ENCODE data around the gene PLEKHA5. TPM values are rescaled to one million over a fixed set of nuclear protein-coding genes. Genes with fewer than 3 reads are reported as not detected.

Gene PLEKHA5
- total RNA-seq, 2 donors from 2014 or later: 24.4 to 41.7 TPM

DNA sequence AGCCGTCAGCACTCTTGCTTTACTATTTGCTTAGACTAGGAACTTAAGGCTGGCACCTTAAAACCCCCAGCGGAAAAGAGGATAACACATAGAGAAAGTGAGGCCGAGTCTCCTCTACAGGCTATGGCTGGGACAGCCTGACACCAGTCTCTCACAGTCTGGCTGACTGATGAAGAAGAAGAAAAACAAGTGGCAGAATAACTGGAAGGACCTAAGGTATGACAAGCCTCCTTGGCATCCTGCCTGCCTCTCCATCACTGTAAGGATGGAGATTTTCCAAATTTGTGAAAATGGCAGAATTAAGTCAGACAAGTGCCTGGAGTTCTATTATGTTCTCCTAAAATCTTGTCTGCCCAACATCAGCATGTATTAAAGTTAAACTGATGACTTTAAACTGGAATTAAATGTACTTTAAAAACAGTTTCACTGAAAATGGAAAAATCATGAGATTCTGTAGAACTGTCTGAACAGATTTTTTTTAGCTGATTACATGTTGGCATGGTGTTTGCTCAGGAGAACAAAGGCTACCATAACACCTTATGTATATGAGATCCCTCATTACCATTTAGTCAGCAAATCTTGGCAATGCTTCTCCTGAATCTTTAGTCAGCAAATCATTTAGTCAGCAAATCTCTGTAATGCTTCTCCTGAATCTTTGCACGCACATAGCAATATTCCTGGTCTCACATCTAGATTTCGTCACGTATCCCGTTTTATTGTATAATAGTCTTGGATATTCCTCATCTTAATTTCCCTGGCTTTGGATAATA lies 169.5 kb downstream of the PLEKHA5 start:
- H3K4me1 ChIP-seq (replicated peaks): no peaks in the 10 kb centered on the region
- no peak for TF ChIP-seq POLR2A (IDR thresholded peaks at IDR 0.05)
- no peak for TF ChIP-seq POLR2AphosphoS5 (IDR thresholded peaks at IDR 0.05)
- TF ChIP-seq, protein P1, sequence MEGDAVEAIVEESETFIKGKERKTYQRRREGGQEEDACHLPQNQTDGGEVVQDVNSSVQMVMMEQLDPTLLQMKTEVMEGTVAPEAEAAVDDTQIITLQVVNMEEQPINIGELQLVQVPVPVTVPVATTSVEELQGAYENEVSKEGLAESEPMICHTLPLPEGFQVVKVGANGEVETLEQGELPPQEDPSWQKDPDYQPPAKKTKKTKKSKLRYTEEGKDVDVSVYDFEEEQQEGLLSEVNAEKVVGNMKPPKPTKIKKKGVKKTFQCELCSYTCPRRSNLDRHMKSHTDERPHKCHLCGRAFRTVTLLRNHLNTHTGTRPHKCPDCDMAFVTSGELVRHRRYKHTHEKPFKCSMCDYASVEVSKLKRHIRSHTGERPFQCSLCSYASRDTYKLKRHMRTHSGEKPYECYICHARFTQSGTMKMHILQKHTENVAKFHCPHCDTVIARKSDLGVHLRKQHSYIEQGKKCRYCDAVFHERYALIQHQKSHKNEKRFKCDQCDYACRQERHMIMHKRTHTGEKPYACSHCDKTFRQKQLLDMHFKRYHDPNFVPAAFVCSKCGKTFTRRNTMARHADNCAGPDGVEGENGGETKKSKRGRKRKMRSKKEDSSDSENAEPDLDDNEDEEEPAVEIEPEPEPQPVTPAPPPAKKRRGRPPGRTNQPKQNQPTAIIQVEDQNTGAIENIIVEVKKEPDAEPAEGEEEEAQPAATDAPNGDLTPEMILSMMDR (IDR thresholded peaks at IDR 0.05): no peak
- intact Hi-C loops (cut with DNase I): no loop called here
- no peaks in the 10 kb centered on the region for H3K36me3 ChIP-seq
- DNase-seq (ENCODE audit: low spot score): no peak
- H3K27me3 ChIP-seq (replicated peaks; ENCODE audit: insufficient read depth): no peaks in the 10 kb centered on the region
- no peak overlapping the region for H3K27ac ChIP-seq
- WGBS: 85% methylated on average over 7 of the region's 7 CpGs
- no peaks in the 10 kb centered on the region for H3K9me3 ChIP-seq
- no peak overlapping the region for H3K4me3 ChIP-seq

DNA sequence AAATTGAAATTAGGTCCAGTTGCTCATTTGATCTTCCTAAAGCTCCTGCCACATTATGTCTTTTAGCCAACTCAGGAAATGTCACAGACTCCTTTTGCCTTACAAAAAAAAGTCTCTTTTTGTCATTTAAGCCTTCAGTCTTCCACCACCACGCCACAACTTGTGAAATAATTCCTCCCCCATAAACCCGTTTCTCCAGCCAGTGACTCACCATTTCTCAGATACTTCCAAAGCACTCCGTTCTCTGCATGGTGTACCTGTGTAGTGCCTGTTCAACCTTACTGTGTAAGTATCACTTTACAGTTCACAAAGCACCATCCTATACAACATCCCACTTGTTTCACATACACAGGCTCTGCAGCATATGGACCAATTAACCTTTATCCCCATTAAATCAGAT lies 170.2 kb downstream of the PLEKHA5 start:
- Histone ChIP-seq H3K4me3 (no peak overlapping the region), H3K36me3 (no peaks in the 10 kb centered on the region), H3K27me3 (replicated peaks; ENCODE audit: insufficient read depth) (no peaks in the 10 kb centered on the region), H3K4me1 (replicated peaks) (no peaks in the 10 kb centered on the region), H3K27ac (no peak overlapping the region), H3K9me3 (no peaks in the 10 kb centered on the region)
- 31% methylated on average over 3 of the region's 3 CpGs for WGBS
- no peak for TF ChIP-seq POLR2A (IDR thresholded peaks at IDR 0.05)
- TF ChIP-seq POLR2AphosphoS5 (IDR thresholded peaks at IDR 0.05): peak; percentile 55
- TF ChIP-seq, protein P1 (IDR thresholded peaks at IDR 0.05): no peak
- intact Hi-C loops (cut with DNase I): no loop called here
- DNase-seq (ENCODE audit: low spot score): no peak

DNA sequence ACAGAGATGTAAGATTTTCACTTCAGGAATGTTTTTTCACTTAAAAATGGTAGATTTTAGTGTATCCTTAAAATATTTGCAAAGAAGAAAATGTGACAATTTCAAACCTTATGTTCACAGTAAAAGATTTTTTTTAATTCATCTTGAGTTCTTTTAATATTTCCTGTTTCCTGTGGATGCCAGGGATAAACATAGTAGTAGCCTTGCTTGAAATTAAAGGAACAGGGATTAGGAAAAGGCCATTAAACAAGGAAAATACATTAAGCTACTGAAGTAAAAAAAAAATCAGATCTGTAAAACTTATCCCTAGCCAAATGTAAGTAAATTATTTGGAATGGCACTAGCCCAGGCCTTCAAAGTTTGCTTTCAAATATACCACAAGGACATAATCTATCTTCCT lies 171.7 kb downstream of the PLEKHA5 start:
- Histone ChIP-seq H3K4me3 (no peak overlapping the region), H3K9me3 (no peaks in the 10 kb centered on the region), H3K27ac (no peak overlapping the region), H3K4me1 (replicated peaks) (no peaks in the 10 kb centered on the region), H3K36me3 (no peaks in the 10 kb centered on the region), H3K27me3 (replicated peaks; ENCODE audit: insufficient read depth) (no peaks in the 10 kb centered on the region)
- no peak for TF ChIP-seq POLR2A (IDR thresholded peaks at IDR 0.05)
- TF ChIP-seq POLR2AphosphoS5 (IDR thresholded peaks at IDR 0.05): no peak
- TF ChIP-seq, protein P1 (IDR thresholded peaks at IDR 0.05): no peak
- no peak for DNase-seq (ENCODE audit: low spot score)
- intact Hi-C loops (cut with DNase I): no loop called here

DNA sequence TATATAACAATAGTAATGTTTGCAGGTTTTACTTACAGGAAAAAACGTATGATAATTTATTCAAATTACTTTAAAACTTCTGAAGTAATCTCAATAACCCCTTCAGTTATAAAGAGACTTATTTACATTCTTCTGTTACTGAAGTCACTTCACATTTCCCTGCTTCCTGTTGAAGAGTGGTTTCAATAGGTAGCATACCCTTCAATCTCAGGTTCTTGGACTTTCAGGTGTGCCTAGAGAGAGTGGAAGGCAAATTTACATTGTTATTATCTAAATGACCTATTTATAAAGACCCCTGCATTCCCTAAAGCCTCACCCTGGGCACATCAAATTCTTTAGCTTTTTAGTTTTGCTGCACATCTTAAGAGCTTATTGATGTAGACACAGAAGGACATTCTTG lies 172.2 kb downstream of the PLEKHA5 start:
- TF ChIP-seq, protein P1 (IDR thresholded peaks at IDR 0.05): no peak
- TF ChIP-seq POLR2A (IDR thresholded peaks at IDR 0.05) (no peak), POLR2AphosphoS5 (IDR thresholded peaks at IDR 0.05) (no peak)

DNA sequence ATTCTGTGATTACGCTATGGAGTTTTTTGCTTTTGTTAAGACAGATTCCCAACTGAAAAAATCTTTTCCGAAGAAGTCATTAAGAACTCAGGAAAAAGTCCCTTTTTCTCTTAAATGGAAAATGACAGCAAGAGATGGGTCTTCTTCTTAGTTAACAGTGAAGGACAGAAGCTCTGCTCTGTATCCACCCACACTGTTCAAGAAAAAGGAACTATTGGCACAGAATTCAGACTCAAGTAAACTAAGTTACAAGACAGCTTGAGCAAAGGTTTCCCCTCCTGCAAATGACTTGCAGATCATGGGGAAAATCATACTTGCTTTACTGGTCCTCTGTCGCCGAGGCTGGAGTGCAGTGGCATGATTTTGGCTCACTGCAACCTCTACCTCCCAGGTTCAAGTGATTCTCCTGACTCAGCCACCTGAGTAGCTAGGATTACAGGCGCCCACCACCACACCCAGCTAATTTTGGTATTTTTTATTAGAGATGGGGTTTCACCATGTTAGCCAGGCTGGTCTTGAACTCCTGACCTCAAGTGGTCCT lies 172.6 kb downstream of the PLEKHA5 start:
- H3K4me3 ChIP-seq: no peak overlapping the region
- no peak for TF ChIP-seq POLR2AphosphoS5 (IDR thresholded peaks at IDR 0.05)
- TF ChIP-seq, protein P1 (IDR thresholded peaks at IDR 0.05): no peak
- no peak for TF ChIP-seq POLR2A (IDR thresholded peaks at IDR 0.05)
- no peaks in the 10 kb centered on the region for H3K36me3 ChIP-seq
- H3K27ac ChIP-seq: no peak overlapping the region
- H3K9me3 ChIP-seq: no peaks in the 10 kb centered on the region
- H3K4me1 ChIP-seq (replicated peaks): no peaks in the 10 kb centered on the region
- intact Hi-C loops (cut with DNase I): no loop called here
- H3K27me3 ChIP-seq (replicated peaks; ENCODE audit: insufficient read depth): no peaks in the 10 kb centered on the region
- DNase-seq (ENCODE audit: low spot score): no peak
- 89% methylated on average over 5 of the region's 5 CpGs for WGBS

More for the DNA sequence above, 172.2 kb downstream of the PLEKHA5 start:
- intact Hi-C loops (cut with DNase I): no loop called here
- Histone ChIP-seq H3K27ac (no peak overlapping the region), H3K4me1 (replicated peaks) (no peaks in the 10 kb centered on the region), H3K36me3 (no peaks in the 10 kb centered on the region), H3K4me3 (no peak overlapping the region), H3K9me3 (no peaks in the 10 kb centered on the region), H3K27me3 (replicated peaks; ENCODE audit: insufficient read depth) (no peaks in the 10 kb centered on the region)
- WGBS: 40% methylated on average over 1 of the region's 1 CpG
- DNase-seq (ENCODE audit: low spot score): no peak
